H1 (cell line): Measurements from ENCODE around the gene CTDP1.

ENCODE experiments used
- CHD2 ChIP-seq: IDR thresholded peaks from 2 replicates; pipeline ENCODE4 v1.6.1; 2012; ENCODE audit warnings: low read length, improper control_type of control experiment
- CREB1 ChIP-seq: IDR thresholded peaks from 2 replicates; pipeline ENCODE4 v1.6.1; 2012; ENCODE audit warnings: inconsistent platforms
- CTCF ChIP-seq, 3 experiments: IDR thresholded peaks; 1 replicate in 2 of 3; 2 replicates in 1 of 3; pipeline versions ENCODE4 v1.5.1 to v1.6.1; 2011; ENCODE audit warnings: low read length in 3 of 3, mild to moderate bottlenecking in 3 of 3, inconsistent platforms in 2 of 3, low read depth in 1 of 3, moderate library complexity in 1 of 3; ENCODE audit not compliant: insufficient read depth in 1 of 3; ENCODE audit errors: control extremely low read depth in 1 of 3
- EP300 ChIP-seq, 2 experiments: IDR thresholded peaks; 1 replicate in 1 of 2; 2 replicates in 1 of 2; pipeline ENCODE4 v1.6.1; 2011 to 2012; ENCODE audit warnings: low read depth in 2 of 2, low read length in 2 of 2, mild to moderate bottlenecking in 2 of 2, borderline replicate concordance in 1 of 2, inconsistent platforms in 1 of 2, moderate library complexity in 1 of 2
- JUN ChIP-seq: IDR thresholded peaks from 2 replicates; pipeline ENCODE4 v1.6.1; 2011; ENCODE audit warnings: low read depth, mild to moderate bottlenecking, improper control_type of control experiment, low read length
- RXRA ChIP-seq: IDR thresholded peaks from 2 replicates; pipeline ENCODE4 v1.6.1; 2011; ENCODE audit warnings: low read depth, mild to moderate bottlenecking, low read length, moderate library complexity; ENCODE audit not compliant: insufficient read depth
- SIN3A ChIP-seq, 2 experiments: IDR thresholded peaks in 1 of 2; conservative IDR thresholded peaks in 1 of 2; 2 replicates each; pipeline ENCODE4 v1.6.1; 2011 to 2012; ENCODE audit warnings: low read length in 2 of 2, improper control_type of control experiment in 1 of 2, low read depth in 1 of 2, mild to moderate bottlenecking in 1 of 2
- TBP ChIP-seq: IDR thresholded peaks from 2 replicates; pipeline ENCODE4 v1.6.1; 2011; ENCODE audit warnings: low read depth, low read length, improper control_type of control experiment
- USF2 ChIP-seq: IDR thresholded peaks from 2 replicates; pipeline ENCODE4 v1.6.1; 2011; ENCODE audit warnings: low read length, improper control_type of control experiment

GRCh38 chr18:79764131-79764530, 84.5 kb downstream of the CTDP1 start:
- TF ChIP-seq TBP (no peak), CREB1 (no peak), CHD2 (no peak), CTCF (IDR thresholded peaks at IDR 0.05; ENCODE audit: control extremely low read depth in 1 of 3, insufficient read depth in 1 of 3, low read depth in 1 of 3, low read length in 3 of 3) (no peak), USF2 (no peak), SIN3A (conservative IDR thresholded peaks at IDR 0.05 in 1 of 2, IDR thresholded peaks at IDR 0.05 in 1 of 2; ENCODE audit: low read depth in 1 of 2, low read length in 2 of 2) (no peak), EP300 (IDR thresholded peaks at IDR 0.05; ENCODE audit: borderline replicate concordance in 1 of 2, low read depth in 2 of 2, low read length in 2 of 2) (no peak), RXRA (no peak), JUN (no peak)
